HG03139 (cell line): ENCODE measurements around the gene RSPH10B2.
"Not testable (repeated sequence)": the region's sequence is repeated elsewhere in the genome, so short reads cannot be mapped to it uniquely, and the experiment has no call there.

Source experiments
- ATAC-seq: cut with Tn5 transposase; IDR thresholded peaks from one replicate; pipeline ENCODE4 v1.9.1; 2021; ENCODE audit not compliant: unreplicated experiment

RSPH10B2 gene

GRCh38 chr7:6781581-6781980 lies 27.7 kb downstream of the RSPH10B2 start:
- ATAC-seq: not testable (repeated sequence)

GRCh38 chr7:6789353-6789752 lies 35.5 kb downstream of the RSPH10B2 start:
- ATAC-seq: not testable (repeated sequence)

- ATAC-seq: not testable (repeated sequence)
Observed at GRCh38 chr7:6792113-6792872, 38.4 kb downstream of the RSPH10B2 start.

GRCh38 chr7:6794276-6794675 lies 40.4 kb downstream of the RSPH10B2 start:
- not testable (repeated sequence) for ATAC-seq

- not testable (repeated sequence) for ATAC-seq
Observed at GRCh38 chr7:6797218-6797617, 43.3 kb downstream of the RSPH10B2 start.

GRCh38 chr7:6798047-6798446 lies 44.1 kb downstream of the RSPH10B2 start:
- ATAC-seq: not testable (repeated sequence)

- ATAC-seq: not testable (repeated sequence)
Observed at GRCh38 chr7:6799887-6800286, 46.0 kb downstream of the RSPH10B2 start.

- not testable (repeated sequence) for ATAC-seq
Observed at GRCh38 chr7:6800331-6800730, 46.4 kb downstream of the RSPH10B2 start.

- not testable (repeated sequence) for ATAC-seq
Observed at GRCh38 chr7:6807393-6807918, 53.6 kb downstream of the RSPH10B2 start.

GRCh38 chr7:6807959-6808358 lies 54.1 kb downstream of the RSPH10B2 start:
- ATAC-seq: not testable (repeated sequence)

GRCh38 chr7:6813011-6813410 lies 59.1 kb downstream of the RSPH10B2 start:
- not testable (repeated sequence) for ATAC-seq

GRCh38 chr7:6815470-6815869 lies 61.6 kb downstream of the RSPH10B2 start:
- ATAC-seq: not testable (repeated sequence)

- ATAC-seq: not testable (repeated sequence)
Observed at GRCh38 chr7:6821622-6822021, 67.7 kb downstream of the RSPH10B2 start.

- ATAC-seq: peak; percentile 28
Observed at GRCh38 chr7:6825236-6826125, 71.6 kb downstream of the RSPH10B2 start.

- ATAC-seq: peak; percentile 99
Observed at GRCh38 chr7:6826151-6826550, 72.2 kb downstream of the RSPH10B2 start, which contains the start of gene CCZ1B. TSS of gene CCZ1B (minus strand) at chr7:6826275. CDS start at chr7:6826197, 78 bp downstream.

- ATAC-seq: not testable (repeated sequence)
Observed at GRCh38 chr7:6827180-6827579, 73.3 kb downstream of the RSPH10B2 start.

GRCh38 chr7:6829616-6830015 lies 75.7 kb downstream of the RSPH10B2 start:
- not testable (repeated sequence) for ATAC-seq

GRCh38 chr7:6830026-6830425 lies 76.1 kb downstream of the RSPH10B2 start:
- ATAC-seq: not testable (repeated sequence)

- ATAC-seq: no peak
Observed at GRCh38 chr7:6831018-6831725, 77.3 kb downstream of the RSPH10B2 start.

- no peak for ATAC-seq
Observed at GRCh38 chr7:6833636-6834035, 79.7 kb downstream of the RSPH10B2 start.

- not testable (repeated sequence) for ATAC-seq
Observed at GRCh38 chr7:6835521-6835920, 81.6 kb downstream of the RSPH10B2 start.
